ENCODE results near the gene TMTC1. TPM values are rescaled to one million over a fixed set of nuclear protein-coding genes. Genes with fewer than 3 reads are reported as not detected.

TMTC1 gene
- total RNA-seq, 1 donor from 2014 or later = 1.4 TPM

- Mint-ChIP-seq H3K27me3 (ENCODE audit: low read depth) (peaks cover 4% of the 10 kb centered on the region), H3K36me3 (ENCODE audit: low read depth) (no peaks in the 10 kb centered on the region), H3K4me3 (ENCODE audit: low read depth) (no peak overlapping the region), H3K27ac (no peak overlapping the region), H3K4me1 (ENCODE audit: low read depth) (no peaks in the 10 kb centered on the region), H3K9me3 (peaks cover 6% of the 10 kb centered on the region)
- intact Hi-C loops (cut with micrococcal nuclease) = no loop called here
- no peak for DNase-seq (ENCODE audit: low spot score)
These were observed 14.4 kb downstream of the TMTC1 start for GRCh38 chr12:29769162-29769858.

GRCh38 chr12:29768372-29768771, 15.4 kb downstream of the TMTC1 start:
- no peaks in the 10 kb centered on the region for H3K36me3 Mint-ChIP-seq (ENCODE audit: low read depth)
- intact Hi-C loops (cut with micrococcal nuclease) = no loop called here
- no peaks in the 10 kb centered on the region for H3K9me3 Mint-ChIP-seq
- H3K4me1 Mint-ChIP-seq (ENCODE audit: low read depth) = no peaks in the 10 kb centered on the region
- peaks cover 1% of the 10 kb centered on the region for H3K27me3 Mint-ChIP-seq (ENCODE audit: low read depth)
- no peak overlapping the region for H3K4me3 Mint-ChIP-seq (ENCODE audit: low read depth)
- no peak overlapping the region for H3K27ac Mint-ChIP-seq
- DNase-seq (ENCODE audit: low spot score) = no peak

GRCh38 chr12:29763301-29763683, 20.4 kb downstream of the TMTC1 start:
- Mint-ChIP-seq H3K36me3 (ENCODE audit: low read depth) (no peaks in the 10 kb centered on the region), H3K27ac (no peak overlapping the region), H3K9me3 (no peaks in the 10 kb centered on the region), H3K27me3 (ENCODE audit: low read depth) (no peaks in the 10 kb centered on the region), H3K4me3 (ENCODE audit: low read depth) (no peak overlapping the region), H3K4me1 (ENCODE audit: low read depth) (no peaks in the 10 kb centered on the region)
- DNase-seq (ENCODE audit: low spot score) = no peak
- intact Hi-C loops (cut with micrococcal nuclease) = no loop called here

GRCh38 chr12:29762637-29763300, 21.0 kb downstream of the TMTC1 start:
- Mint-ChIP-seq H3K4me1 (ENCODE audit: low read depth) (no peaks in the 10 kb centered on the region), H3K36me3 (ENCODE audit: low read depth) (no peaks in the 10 kb centered on the region), H3K27me3 (ENCODE audit: low read depth) (no peaks in the 10 kb centered on the region), H3K27ac (no peak overlapping the region), H3K4me3 (ENCODE audit: low read depth) (no peak overlapping the region), H3K9me3 (no peaks in the 10 kb centered on the region)
- no peak for DNase-seq (ENCODE audit: low spot score)
- intact Hi-C loops (cut with micrococcal nuclease) = no loop called here

- Mint-ChIP-seq H3K27ac (no peak overlapping the region), H3K9me3 (no peaks in the 10 kb centered on the region), H3K4me3 (ENCODE audit: low read depth) (no peak overlapping the region), H3K4me1 (ENCODE audit: low read depth) (no peaks in the 10 kb centered on the region), H3K27me3 (ENCODE audit: low read depth) (no peaks in the 10 kb centered on the region), H3K36me3 (ENCODE audit: low read depth) (no peaks in the 10 kb centered on the region)
- intact Hi-C loops (cut with micrococcal nuclease) = no loop called here
- DNase-seq (ENCODE audit: low spot score) = no peak
These were observed 23.8 kb downstream of the TMTC1 start for GRCh38 chr12:29759950-29760349.

- H3K27me3 Mint-ChIP-seq (ENCODE audit: low read depth) = no peaks in the 10 kb centered on the region
- no peak overlapping the region for H3K4me3 Mint-ChIP-seq (ENCODE audit: low read depth)
- no peaks in the 10 kb centered on the region for H3K36me3 Mint-ChIP-seq (ENCODE audit: low read depth)
- intact Hi-C loops (cut with micrococcal nuclease) = no loop called here
- peaks cover 1% of the 10 kb centered on the region for H3K4me1 Mint-ChIP-seq (ENCODE audit: low read depth)
- H3K9me3 Mint-ChIP-seq = no peaks in the 10 kb centered on the region
- H3K27ac Mint-ChIP-seq = no peak overlapping the region
- DNase-seq (ENCODE audit: low spot score) = no peak
These were observed 26.9 kb downstream of the TMTC1 start for GRCh38 chr12:29756741-29757390.

- H3K9me3 Mint-ChIP-seq = no peaks in the 10 kb centered on the region
These were observed 29.2 kb downstream of the TMTC1 start for GRCh38 chr12:29754235-29755189.

GRCh38 chr12:29752121-29752520, 31.6 kb downstream of the TMTC1 start:
- no peak for DNase-seq (ENCODE audit: low spot score)
- no peak overlapping the region for H3K27ac Mint-ChIP-seq
- no peaks in the 10 kb centered on the region for H3K36me3 Mint-ChIP-seq (ENCODE audit: low read depth)
- peaks cover 1% of the 10 kb centered on the region for H3K4me1 Mint-ChIP-seq (ENCODE audit: low read depth)
- no peak overlapping the region for H3K4me3 Mint-ChIP-seq (ENCODE audit: low read depth)
- H3K9me3 Mint-ChIP-seq = no peaks in the 10 kb centered on the region
- intact Hi-C loops (cut with micrococcal nuclease) = no loop called here
- H3K27me3 Mint-ChIP-seq (ENCODE audit: low read depth) = no peaks in the 10 kb centered on the region

More at GRCh38 chr12:29754235-29755189, 29.2 kb downstream of the TMTC1 start:
- H3K36me3 Mint-ChIP-seq (ENCODE audit: low read depth) = no peaks in the 10 kb centered on the region
- no peak for DNase-seq (ENCODE audit: low spot score)
- no peaks in the 10 kb centered on the region for H3K27me3 Mint-ChIP-seq (ENCODE audit: low read depth)
- H3K4me3 Mint-ChIP-seq (ENCODE audit: low read depth) = no peak overlapping the region
- peaks cover 1% of the 10 kb centered on the region for H3K4me1 Mint-ChIP-seq (ENCODE audit: low read depth)
- intact Hi-C loops (cut with micrococcal nuclease) = no loop called here
- no peak overlapping the region for H3K27ac Mint-ChIP-seq

- no peaks in the 10 kb centered on the region for H3K9me3 Mint-ChIP-seq
- H3K27ac Mint-ChIP-seq = no peak overlapping the region
- DNase-seq (ENCODE audit: low spot score) = no peak
- intact Hi-C loops (cut with micrococcal nuclease) = no loop called here
- no peaks in the 10 kb centered on the region for H3K27me3 Mint-ChIP-seq (ENCODE audit: low read depth)
- H3K36me3 Mint-ChIP-seq (ENCODE audit: low read depth) = no peaks in the 10 kb centered on the region
- H3K4me1 Mint-ChIP-seq (ENCODE audit: low read depth) = peaks cover 1% of the 10 kb centered on the region
- H3K4me3 Mint-ChIP-seq (ENCODE audit: low read depth) = no peak overlapping the region
These were observed 32.1 kb downstream of the TMTC1 start for GRCh38 chr12:29751676-29752075.

GRCh38 chr12:29750928-29751220, 32.9 kb downstream of the TMTC1 start:
- Mint-ChIP-seq H3K27ac (no peak overlapping the region), H3K27me3 (ENCODE audit: low read depth) (no peaks in the 10 kb centered on the region), H3K36me3 (ENCODE audit: low read depth) (no peaks in the 10 kb centered on the region), H3K4me3 (ENCODE audit: low read depth) (no peak overlapping the region), H3K4me1 (ENCODE audit: low read depth) (peaks cover 1% of the 10 kb centered on the region), H3K9me3 (no peaks in the 10 kb centered on the region)
- intact Hi-C loops (cut with micrococcal nuclease) = no loop called here
- DNase-seq (ENCODE audit: low spot score) = no peak

GRCh38 chr12:29750131-29750927, 33.4 kb downstream of the TMTC1 start:
- peaks cover 1% of the 10 kb centered on the region for H3K4me1 Mint-ChIP-seq (ENCODE audit: low read depth)
- no peak overlapping the region for H3K27ac Mint-ChIP-seq
- intact Hi-C loops (cut with micrococcal nuclease) = no loop called here
- no peak for DNase-seq (ENCODE audit: low spot score)
- no peaks in the 10 kb centered on the region for H3K36me3 Mint-ChIP-seq (ENCODE audit: low read depth)
- no peaks in the 10 kb centered on the region for H3K27me3 Mint-ChIP-seq (ENCODE audit: low read depth)
- H3K9me3 Mint-ChIP-seq = no peaks in the 10 kb centered on the region
- no peak overlapping the region for H3K4me3 Mint-ChIP-seq (ENCODE audit: low read depth)

- Mint-ChIP-seq H3K9me3 (no peaks in the 10 kb centered on the region), H3K4me3 (ENCODE audit: low read depth) (no peak overlapping the region), H3K27me3 (ENCODE audit: low read depth) (no peaks in the 10 kb centered on the region), H3K36me3 (ENCODE audit: low read depth) (no peaks in the 10 kb centered on the region), H3K27ac (no peak overlapping the region), H3K4me1 (ENCODE audit: low read depth) (no peaks in the 10 kb centered on the region)
- intact Hi-C loops (cut with micrococcal nuclease) = no loop called here
- DNase-seq (ENCODE audit: low spot score) = no peak
These were observed 39.4 kb downstream of the TMTC1 start for GRCh38 chr12:29744365-29744764.

Measured in activated T-helper 2 cell treated with anti-CD3 and anti-CD28 coated beads, Interferon-gamma antibody, Interleukin-2, Interleukin-4, amounts not matched to agents 10 μg/mL and 5 μg/mL and 100 μg/mL, durations not matched to agents 14 hours and 24 hours and 36 hours (primary cell).